Liver (tissue), 3 donors: Measurements from ENCODE around the gene TUB.

Source experiments
- ATF3 ChIP-seq: IDR thresholded peaks from 2 replicates; pipeline ENCODE4 v1.6.1; 2016; ENCODE audit warnings: antibody characterized with exemption
- CTCF ChIP-seq: fragments of 150-350 bp; IDR thresholded peaks from 2 replicates; pipeline ENCODE4 v1.5.1; 2017; ENCODE audit warnings: improper control_type of control experiment, low read depth, low read length; ENCODE audit not compliant: missing input control
- HNF4A ChIP-seq, 2 donors: conservative IDR thresholded peaks; 2 replicates each; pipeline ENCODE4 v1.6.1; 2016; ENCODE audit warnings: antibody characterized with exemption in 2 of 2, mild to moderate bottlenecking in 2 of 2
- JUND ChIP-seq, 2 donors: IDR thresholded peaks; 2 replicates each; pipeline ENCODE4 v1.6.1; 2016; ENCODE audit warnings: antibody characterized with exemption in 2 of 2
- MAX ChIP-seq: IDR thresholded peaks from 2 replicates; pipeline ENCODE4 v1.6.1; 2016; ENCODE audit warnings: antibody characterized with exemption
- NR2F2 ChIP-seq: IDR thresholded peaks from 2 replicates; pipeline ENCODE4 v1.6.1; 2016; ENCODE audit warnings: antibody characterized with exemption
- RAD21 ChIP-seq, 2 donors: IDR thresholded peaks; 2 replicates each; pipeline ENCODE4 v1.6.1; 2016; ENCODE audit warnings: antibody characterized with exemption in 2 of 2, mild to moderate bottlenecking in 2 of 2
- REST ChIP-seq: IDR thresholded peaks from 2 replicates; pipeline ENCODE4 v1.6.1; 2016; ENCODE audit warnings: antibody characterized with exemption, mild to moderate bottlenecking
- SP1 ChIP-seq: IDR thresholded peaks from 2 replicates; pipeline ENCODE4 v1.6.1; 2018; ENCODE audit warnings: antibody characterized with exemption, mild to moderate bottlenecking
- TAF1 ChIP-seq: conservative IDR thresholded peaks from 2 replicates; pipeline ENCODE4 v1.6.1; 2016; ENCODE audit warnings: antibody characterized with exemption, mild to moderate bottlenecking
- YY1 ChIP-seq: IDR thresholded peaks from 2 replicates; pipeline ENCODE4 v1.6.1; 2016; ENCODE audit warnings: antibody characterized with exemption, mild to moderate bottlenecking
- ZBTB33 ChIP-seq: IDR thresholded peaks from 2 replicates; pipeline ENCODE4 v1.6.1; 2016; ENCODE audit warnings: antibody characterized with exemption
- donor health status: healthy.
- donor health status: healthy.

- no peak for TF ChIP-seq CTCF
- no peak for TF ChIP-seq RAD21 (IDR thresholded peaks at IDR 0.05)
- no peak for TF ChIP-seq YY1
- TF ChIP-seq ATF3 = no peak
- TF ChIP-seq MAX = no peak
- TF ChIP-seq TAF1 = no peak
- TF ChIP-seq REST = no peak
- no peak for TF ChIP-seq SP1
- TF ChIP-seq HNF4A (conservative IDR thresholded peaks at IDR 0.05) = no peak
- TF ChIP-seq NR2F2 = no peak
- TF ChIP-seq ZBTB33 = no peak
- no peak for TF ChIP-seq JUND (IDR thresholded peaks at IDR 0.05)
Measured at GRCh38 chr11:8087756-8088155, 6.7 kb downstream of the TUB start.
